ENCODE measurements around the gene ARSG. TPM values are rescaled to one million over a fixed set of nuclear protein-coding genes. Genes with fewer than 3 reads are reported as not detected.
"Not testable (repeated sequence)": the region's sequence is repeated elsewhere in the genome, so short reads cannot be mapped to it uniquely, and the experiment has no call there.

The ARSG gene
- polyA plus RNA-seq, 3 donors = 5.5 to 7.3 (median 6.4) TPM

DNA sequence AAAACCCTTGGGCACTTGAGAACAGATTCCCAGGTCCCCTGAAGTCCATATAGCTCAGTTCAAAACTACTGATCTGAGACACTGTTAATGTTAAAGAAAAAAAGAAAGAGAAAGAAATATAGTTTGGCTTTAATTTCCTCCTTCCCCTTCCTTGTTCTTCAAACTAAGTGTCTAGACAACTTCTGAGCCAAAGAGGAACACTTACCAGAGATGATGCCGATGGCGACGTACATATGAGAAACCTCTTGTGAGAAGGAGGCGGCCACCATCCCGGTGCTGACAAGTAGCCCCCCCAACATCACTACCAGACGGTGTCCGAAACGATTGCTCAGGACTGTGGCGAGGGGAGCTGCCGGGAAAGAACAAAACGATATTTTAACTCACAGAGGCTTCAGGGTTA, 17.6 kb upstream of the ARSG start:
- no peak for DNase-seq

DNA sequence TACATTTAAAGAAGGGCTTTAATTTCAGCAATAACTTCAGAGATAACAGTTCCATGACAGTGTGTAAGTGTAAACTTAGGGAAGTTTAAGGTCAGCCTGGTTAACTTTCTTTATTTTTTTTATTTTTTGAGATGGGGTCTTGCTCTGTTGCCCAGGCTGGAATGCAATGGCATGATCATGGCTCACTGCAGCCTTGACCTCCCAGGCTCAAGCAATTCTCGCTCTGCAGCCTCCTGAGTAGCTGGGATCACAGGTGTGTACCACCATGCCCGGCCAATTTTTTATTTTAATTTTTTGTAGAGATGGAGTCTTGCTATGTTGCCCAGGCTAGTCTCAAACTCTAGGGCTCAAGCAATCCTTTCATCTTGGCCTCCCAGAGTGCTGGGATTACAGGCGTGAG, 15.0 kb upstream of the ARSG start:
- DNase-seq = not testable (repeated sequence)

DNA sequence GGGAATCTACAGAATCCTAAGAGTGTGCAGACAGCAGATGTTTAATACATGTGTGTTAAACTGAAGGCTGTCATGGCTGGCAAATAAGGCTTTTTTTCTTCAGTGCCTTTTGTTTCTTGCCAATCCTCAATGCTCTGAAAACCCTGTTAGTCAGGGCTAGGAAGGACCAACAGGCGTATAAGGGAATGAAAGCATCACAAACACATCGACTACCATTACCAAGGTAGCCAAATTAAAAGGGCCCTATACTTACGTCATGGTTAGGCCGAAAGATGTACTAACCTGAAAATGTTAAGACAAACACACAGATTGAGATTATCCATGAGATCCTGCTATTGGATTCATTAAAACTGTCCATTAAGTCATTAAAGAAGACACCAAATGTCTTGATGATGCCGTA, 13.5 kb upstream of the ARSG start:
- no peak for DNase-seq

DNA sequence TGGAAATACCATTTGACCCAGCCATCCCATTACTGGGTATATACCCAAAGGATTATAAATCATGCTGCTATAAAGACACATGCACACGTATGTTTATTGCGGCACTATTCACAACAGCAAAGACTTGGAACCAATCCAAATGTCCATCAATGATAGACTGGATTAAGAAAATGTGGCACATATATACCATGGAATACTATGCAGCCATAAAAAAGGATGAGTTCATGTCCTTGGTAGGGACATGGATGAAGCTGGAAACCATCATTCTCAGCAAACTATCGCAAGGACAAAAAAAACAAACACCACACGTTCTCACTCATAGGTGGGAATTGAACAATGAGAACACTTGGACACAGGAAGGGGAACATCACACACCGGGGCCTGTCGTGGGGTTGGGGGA, 9.3 kb upstream of the ARSG start:
- not testable (repeated sequence) for DNase-seq

DNA sequence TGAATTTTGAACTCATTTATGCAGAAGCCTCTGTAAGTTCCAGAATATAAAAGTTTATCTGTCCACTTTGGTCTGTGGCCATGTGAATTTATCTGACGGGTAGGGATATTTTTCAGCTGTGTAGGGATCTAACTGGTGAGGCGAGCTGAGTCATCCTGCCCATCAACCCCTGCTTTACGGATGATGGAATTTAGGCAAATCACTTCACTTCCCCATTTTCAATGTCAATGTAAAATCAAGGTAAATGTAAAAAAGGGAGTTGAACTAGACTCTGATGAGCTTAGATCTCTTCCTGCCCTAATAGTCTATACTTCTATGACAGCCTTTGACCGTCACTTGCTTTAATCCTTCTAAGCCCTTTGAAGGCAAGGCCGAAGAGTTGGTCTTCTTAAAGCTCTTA, 2.9 kb upstream of the ARSG start:
- DNase-seq = no peak

DNA sequence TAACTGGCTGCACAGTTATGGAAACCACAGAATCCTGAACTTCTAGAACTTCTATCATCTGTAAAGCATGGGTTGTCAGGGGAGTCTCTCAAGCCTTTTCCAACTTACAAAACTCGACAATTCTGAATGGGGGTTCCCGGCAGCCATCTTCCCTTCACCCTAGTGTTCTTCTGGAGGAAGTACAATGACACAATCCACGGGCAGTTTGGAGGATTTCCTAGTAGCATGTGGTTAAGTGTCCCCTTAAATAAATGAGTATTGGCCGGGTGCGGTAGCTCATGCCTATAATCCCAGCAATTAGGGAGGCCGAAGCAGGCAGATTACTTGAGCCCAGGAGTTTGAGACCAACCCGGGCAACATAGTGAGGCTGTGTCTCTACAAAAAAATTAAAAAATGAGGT, 2.5 kb upstream of the ARSG start:
- DNase-seq = no peak

DNA sequence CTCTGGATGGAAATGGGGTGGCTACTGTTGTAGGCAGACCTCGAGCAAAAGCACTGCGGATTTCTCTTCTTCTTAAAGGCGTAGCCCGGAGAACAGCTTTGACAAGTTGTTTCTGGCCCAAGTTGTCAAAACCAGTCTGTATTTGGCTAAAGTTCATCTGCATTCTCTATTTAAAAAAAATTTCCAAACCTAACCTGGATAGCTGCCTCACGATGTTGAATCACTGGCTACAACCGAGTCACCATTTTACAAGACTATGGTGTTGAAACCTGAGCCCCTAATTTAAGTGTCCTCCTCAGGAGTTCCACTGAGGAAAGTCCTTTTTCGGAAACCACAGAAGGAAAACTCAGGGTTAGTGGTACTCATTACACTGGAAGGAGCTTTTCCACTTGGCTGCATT, 1.8 kb upstream of the ARSG start:
- DNase-seq = no peak

DNA sequence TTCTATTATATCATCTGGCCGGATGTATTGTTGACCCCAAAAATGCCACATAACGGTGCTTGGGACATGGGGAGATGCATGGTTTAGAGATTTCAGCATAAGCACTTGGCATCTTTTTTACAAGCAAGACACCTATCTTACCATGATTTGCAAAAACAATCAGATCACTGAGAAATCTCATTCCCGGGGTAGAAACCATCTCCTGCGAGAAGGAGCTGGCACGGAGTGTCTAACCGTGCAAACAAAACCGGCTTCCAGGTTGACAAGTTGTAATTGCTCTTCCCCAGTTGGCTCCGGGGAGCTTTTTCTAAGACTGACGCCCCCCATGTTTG, 1.4 kb upstream of the ARSG start:
- DNase-seq = no peak

DNA sequence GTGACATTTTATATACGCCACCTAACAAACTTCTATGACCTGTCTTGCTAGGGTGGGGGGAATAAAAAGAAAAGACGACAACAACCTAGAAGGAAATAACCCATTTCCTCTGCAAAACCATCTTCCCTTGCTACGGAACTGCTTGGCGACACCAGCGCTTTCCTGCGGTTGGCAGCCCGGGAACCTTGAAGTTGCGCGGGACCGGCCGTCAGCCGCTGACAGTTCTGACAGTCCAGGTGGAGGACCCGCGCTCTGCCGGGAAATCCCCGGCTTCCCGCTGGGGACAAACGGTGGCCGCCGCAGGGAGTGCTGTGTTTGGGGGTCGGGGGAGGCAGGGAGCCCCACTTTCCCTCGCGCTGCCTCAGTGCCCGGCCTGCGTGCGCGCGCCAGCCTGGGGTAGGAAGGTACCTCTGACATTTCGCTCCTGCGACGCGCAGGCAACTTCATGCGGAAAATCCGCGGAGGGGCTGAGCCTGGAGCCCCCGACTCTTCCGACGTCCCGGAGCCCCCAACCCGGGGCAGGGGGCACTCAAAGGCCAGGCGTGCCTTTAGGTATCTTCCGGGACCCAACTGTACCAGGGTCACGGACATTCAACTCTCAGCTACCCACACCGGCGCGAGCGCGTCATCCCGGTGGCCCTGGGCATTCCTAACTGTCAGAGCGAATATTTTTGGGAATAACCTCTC, 884 bp upstream of the ARSG start:
- DNase-seq = no peak

DNA sequence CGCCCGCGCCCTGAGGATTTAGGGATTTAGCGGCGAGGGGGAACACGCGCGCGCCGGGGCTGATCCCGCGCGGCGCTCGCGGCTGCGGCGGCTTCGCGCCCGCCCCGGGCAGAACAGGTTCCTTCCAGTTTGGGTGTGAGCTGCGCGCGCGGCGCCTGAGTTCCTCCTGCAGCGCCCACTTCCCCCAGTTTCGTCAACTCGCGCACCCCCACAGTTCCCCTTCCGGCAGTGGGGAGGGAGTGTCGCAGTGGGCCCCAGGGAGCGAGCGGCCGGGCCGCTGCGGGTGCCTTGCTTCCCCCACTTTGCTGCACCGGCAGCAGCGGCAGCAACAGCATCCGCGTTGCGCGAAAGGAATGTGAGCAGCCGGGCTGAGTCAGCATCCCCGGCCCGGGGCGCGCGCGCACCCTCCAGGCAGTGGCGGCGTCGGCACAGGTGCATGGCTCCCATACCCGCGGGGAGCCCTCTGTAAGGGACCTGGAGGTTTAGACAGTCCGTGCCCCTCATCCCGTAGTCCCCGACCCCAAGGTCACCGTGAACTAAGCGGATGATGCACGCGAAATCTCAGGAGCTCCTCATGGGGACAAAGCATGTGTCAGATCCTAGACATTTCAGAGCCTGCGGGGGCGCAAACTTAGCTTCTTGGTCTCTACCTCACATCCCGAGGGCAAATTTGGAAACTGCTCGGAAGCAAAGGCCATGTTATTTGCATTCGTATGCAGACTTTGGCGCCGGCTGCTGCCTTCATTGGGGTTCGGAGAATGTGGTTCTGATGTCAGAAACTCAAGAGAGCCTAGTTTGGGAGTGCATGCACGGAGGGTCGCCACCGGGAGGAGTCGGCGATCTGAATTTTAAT, 767 bp downstream of the ARSG start:
- peak; percentile 74 for DNase-seq

DNA sequence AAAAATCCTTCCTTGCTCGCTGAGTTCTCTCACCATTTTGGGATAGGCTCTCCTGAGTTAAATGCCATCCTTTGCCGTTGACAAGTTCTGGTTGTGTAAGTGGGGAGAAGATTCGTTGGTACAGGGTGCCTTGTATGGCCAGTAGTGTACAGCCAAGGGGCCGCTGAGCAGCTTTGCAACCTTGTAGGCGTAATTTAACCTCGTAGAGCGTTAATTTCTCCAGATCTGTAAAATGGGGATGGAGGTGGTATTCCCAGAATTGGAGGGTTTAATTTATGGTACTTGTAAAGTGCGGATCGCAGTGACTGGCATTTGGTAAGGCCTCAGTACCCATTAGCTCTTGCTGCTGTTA, 1.4 kb downstream of the ARSG start:
- no peak for DNase-seq

DNA sequence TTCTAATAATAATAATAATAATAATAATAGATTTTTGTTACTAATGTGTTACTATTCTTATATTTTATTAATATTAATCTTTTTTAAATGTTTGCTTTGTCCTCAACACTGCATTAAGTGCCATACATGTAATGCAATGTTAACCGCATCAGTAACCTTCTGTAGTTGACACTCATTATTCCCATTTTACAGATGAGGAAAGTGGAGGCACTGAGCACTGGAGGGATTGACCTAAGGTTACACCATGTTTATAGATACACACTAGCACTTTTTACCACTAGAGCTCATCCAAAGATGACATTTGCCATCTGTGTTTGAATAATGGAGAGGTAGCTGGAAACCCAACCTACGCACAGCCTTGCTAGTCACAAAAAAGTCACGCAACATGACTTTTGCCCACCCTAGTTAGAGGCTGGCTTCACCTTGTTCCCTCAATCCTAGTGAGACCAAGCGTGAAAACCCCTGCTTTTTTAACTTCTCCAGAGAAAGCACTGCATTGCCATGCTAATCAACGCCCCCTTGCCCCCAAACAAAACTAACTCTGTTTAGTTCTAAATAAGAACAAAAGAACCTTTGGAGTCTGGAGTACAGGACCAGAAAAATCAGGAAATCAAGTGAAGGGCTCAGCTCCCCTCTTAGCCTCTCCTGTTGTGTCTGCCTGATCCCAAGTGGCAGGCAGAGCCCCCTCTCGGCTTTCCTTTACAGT, 2.3 kb downstream of the ARSG start:
- no peak for DNase-seq

DNA sequence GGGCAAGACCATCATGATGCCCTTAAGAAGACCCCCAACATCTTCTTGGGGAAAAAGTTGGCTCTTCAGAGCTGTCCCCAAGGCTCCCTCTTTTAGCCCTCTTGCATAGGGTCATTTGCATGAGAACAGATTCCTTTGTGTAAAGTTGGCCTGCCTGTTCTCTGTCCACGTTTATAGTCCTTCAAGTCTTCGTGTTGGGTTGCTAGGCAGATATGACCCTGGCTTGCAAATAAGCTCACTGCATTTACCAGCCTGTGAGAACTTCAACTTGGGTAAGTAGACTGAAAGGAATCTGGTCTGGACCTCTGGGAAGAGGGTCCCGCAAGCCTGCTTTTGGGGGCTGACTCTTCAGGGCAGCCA, 2.9 kb downstream of the ARSG start:
- no peak for DNase-seq

DNA sequence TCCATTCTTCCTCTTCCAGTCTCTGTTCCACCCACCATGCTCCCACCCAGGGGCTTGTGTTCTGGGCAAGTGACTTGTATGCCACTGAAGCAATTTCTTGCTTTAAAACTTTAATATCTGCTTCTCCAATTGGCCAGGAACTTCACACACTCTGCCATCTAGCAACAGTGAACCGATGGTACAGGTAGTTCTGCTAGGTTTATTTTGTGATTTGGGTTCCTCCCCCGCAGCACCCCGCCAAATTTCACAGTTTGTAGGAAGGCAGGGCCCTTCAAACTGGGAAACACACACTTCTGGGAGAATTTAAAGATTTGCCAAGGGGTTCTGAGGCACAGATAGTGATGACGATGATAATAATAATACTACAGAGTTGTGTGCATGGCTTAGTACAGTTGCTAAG, 3.3 kb downstream of the ARSG start:
- DNase-seq = no peak

DNA sequence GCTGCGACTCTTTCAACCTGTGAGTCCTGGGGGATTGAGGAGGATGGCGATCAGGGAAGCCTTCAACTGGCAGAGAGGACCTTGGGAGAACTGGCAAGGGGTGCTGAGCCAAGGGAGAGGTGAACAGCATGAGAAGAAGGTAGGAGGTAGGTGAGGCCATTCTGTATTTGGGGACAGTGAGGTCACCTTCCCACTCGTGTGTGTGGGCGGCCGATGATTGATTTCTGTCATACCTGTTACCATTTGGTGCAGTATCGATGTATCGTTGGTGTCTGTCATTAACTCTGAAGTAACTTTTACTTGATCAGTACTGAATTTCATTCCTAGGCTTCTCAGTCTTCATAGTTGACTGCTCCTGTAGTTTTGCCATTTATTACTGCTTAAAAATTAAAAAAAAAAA, 3.8 kb downstream of the ARSG start:
- DNase-seq = no peak

DNA sequence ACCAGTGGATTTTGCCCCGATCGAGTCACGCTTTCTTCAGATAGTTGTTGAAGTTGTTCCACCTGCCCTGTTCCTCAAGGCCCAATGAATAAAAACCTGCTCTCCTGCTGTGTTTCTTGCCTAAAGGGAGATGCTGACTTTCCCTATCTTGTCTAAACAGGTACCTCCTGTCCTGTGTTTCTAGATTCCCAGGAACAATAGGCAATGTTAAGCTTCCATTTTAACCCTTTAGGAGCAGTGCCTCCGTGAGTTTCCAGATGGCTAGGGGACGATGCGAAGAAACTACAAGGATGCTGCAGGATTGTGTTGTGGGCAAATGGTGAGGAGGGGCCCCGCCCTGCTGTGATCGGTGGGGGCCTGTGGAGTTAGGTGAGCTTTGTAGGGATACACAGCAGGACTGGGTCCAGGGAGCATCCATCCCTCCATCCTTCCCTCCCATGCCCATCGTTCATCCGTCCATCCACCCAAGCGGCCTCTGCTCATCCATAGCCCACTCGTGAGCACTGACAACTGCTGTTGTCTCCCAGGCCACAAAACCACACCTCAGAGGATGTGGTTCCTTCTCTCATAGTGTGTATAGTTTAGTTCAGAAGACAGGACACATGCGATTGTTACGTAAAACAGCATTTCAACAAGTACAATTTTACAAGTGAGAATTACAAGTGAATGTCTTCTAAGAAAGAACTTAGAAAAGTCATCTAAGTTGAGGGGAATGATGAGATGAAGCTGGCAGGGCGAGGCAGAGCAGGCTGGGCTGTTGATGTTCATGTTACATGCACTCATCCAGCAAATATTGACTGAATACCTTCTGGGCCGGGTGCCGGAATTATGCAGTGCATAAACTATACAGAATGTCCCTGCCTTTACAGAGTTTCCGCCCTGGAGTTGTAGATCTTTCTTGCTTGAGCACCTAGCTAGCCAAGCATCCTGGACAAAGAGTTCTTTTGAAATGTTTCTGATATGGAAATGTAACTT, 5.2 kb downstream of the ARSG start:
- no peak for DNase-seq

DNA sequence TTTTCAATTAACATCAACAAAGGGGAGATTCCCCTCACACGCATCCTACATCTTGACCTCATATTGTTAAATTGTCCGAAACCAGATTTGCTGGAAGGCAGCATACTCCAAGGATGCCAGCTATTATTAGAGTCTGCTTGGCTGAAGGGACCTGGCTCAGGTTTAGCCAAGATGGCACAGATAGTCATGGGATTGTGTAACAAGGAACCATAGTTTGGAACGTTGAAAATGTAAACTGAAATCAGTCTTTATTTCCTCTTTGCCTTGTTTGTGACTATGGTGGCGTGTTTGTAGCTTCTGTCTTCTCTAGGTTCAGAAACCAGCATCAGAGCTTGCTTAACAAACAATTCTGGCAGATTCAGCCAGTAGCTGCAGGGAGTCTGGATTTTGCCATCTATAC, 5.9 kb downstream of the ARSG start:
- no peak for DNase-seq

DNA sequence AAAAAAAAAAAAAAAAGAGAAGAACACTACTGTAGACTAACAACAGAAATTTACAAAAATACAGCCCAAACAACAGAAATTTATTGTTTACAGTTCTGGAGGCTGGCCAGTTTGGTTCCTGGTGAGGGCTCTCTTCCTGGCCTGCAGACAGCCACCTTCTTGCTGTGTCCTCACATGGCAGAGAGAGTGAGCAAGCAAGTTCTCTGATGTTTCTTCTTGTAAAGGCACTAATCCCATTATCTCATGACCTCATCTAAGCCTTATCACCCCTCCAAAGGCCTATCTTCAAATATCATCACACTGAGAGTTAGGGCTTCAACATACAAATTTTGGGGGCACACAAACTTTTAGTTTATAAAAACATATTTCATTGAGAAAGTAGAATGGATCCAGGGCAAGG, 7.3 kb downstream of the ARSG start:
- no peak for DNase-seq

DNA sequence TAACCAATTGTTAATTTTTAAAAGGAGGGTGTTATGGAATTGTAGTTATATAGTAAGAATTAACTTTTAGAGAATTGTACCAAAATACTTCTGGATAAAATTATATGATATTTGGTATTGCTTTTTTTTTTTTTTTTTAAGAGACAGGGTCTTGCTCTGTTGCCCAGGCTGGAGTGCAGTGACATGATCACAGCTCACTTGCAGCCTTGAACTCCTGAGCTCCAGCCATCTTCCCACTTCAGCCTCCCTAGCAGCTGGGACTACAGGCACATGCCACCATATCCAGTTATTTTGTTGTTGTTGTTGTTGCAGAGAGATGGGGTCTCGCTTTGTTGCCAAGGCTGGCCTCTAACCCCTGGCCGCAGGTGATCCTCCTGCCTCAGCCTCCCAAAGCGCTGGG, 8.5 kb downstream of the ARSG start:
- DNase-seq = no peak

DNA sequence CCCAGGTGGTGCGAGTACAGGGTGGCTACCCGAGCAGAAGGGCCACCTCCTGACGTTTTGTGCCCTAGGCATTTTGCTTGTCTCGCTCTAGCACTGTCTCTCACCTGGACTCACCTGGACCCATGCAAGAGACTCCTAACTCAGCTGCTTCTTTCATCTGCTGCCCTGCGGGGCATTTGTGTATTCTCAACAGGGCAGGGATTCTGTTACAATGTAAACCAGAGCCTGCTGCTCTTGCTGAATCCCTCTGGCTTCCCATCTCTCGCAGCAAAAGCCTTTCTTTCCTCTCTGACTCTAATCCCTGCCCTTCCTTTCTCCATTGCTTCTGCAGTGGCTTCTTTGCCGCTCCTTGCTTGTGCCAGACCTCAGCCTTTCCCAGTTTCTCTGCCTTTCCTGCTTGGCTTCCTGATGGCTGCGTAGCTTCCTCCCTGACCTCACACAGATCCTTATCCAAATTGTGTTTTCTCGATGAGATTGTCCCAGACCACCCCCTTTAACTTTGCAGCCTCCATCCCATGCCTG, 10.2 kb downstream of the ARSG start:
- DNase-seq = no peak

DNA sequence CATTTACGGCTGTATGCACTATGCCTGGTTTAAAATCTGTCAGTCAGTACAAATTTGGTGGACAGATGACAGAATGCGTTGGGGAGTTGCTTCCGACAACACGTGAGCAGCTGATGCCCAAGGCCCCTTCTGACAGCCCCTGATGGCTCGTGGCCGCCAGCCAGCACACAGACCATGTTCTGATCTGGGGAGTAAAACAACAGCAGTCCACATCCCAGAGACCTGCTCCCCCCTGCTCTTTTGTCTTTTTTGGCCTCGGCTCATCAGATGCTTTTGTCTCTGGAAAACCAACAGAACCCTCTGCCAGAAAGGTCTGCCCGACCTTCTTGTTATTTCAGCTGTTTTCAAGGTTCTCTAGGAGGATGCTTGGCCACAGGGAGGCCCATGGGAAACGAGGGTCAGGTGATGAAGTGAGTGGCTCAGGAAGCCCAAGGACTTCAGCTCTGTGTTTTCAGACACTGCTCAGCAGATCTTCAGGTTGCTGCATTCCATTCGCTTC, 10.8 kb downstream of the ARSG start:
- DNase-seq = no peak

DNA sequence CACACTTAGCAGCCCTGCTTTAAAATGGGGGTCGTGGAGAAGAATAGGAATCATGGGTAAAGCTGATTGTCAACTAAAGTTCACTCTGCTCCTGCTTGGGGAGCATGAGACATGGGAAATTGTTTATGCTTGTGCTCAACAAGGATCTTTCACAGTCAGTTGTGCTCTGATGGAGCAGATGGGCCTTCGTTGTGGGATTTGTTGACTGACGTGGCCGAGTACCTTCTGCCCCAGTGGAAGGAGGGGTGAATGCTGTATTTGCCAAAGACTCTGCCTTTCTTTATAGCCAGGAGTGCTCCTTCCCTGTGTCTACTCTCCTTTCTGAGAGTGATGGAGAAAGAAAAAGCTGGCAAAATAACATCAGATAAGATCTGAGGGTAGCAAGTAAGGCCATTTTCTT, 11.4 kb downstream of the ARSG start:
- no peak for DNase-seq

Data from renal pelvis (tissue), 4 donors.